NCI-H345 treated with DMSO at 0.1 percent for 48 hours (cell line): Measurements from ENCODE around the gene CCDC59.
"Not testable (repeated sequence)": the region's sequence is repeated elsewhere in the genome, so short reads cannot be mapped to it uniquely, and the experiment has no call there.

ENCODE experiments used
- DNase-seq: peaks from one replicate; lab custom pipeline; 2025; ENCODE audit not compliant: unreplicated experiment; lab: John Stamatoyannopoulos, UW

CCDC59 gene, protein sequence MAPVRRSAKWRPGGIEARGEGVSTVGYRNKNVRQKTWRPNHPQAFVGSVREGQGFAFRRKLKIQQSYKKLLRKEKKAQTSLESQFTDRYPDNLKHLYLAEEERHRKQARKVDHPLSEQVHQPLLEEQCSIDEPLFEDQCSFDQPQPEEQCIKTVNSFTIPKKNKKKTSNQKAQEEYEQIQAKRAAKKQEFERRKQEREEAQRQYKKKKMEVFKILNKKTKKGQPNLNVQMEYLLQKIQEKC

DNA sequence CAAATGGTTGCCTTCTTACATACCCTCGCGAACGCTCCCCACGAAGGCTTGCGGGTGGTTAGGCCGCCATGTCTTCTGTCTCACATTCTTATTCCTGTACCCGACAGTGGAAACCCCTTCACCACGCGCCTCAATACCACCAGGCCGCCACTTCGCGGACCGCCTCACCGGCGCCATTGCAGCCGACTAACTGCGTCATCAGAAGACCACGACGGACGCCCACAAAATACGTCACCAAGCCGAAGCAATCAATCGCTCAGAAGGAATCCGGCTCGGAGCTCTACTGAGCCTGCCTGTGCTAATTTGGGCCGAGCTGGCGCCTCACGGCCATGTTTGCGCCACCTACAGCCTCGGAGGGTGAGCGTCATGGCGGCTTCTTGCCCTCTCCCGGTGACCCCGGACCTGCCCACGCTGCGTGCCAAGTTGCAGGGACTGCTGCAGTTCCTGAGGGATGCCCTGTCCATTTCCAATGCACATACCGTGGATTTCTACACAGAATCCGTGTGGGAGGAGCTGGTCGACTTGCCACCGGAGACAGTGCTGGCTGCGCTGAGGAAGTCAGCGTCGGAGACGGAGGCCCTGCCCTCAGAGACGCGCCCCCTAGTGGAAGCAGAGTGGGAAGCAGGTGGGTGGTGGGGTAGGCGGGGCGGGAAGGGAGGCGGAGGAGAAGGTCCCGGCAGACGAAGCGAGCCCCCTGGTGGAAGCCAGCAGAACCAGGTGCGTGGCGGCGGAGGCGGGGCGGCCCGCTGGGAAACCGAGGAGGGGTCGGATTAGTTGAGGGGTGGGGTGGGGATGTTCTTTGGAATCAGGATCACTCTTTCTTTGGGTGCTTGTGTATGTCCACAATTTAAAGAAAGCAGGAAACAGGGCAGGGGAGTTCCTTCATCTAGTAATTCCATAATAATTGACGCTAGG lies at the start of gene CCDC59, which contains the start of gene METTL25:
Gene CCDC59 (minus strand): TSS at position 188 of the 915 bp plus-strand sequence. CDS start 11 bp downstream, at position 177.
Gene METTL25 (plus strand): TSS at position 330 of the 915 bp plus-strand sequence. CDS start 37 bp downstream, at position 367.
- peak; percentile 95 for DNase-seq

DNA sequence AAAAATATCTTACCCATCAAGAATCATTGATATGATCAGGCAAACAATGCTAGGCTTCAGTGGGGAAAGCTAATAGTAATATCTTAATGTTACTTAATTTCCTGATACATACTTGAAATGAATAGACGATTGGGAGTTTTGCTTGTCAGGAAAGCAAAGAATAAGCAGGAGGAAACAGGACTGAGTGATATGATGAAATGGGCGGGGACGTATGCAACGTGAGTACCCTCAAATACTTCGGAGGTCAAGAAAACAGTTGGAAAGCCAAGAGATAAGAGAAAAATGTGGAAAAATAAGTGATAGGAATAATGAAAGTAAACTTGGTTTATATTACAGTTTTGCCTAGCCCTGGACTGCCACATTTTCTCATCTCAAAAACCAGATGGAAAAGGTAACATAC lies 49.3 kb upstream of the CCDC59 start:
- DNase-seq = no peak

DNA sequence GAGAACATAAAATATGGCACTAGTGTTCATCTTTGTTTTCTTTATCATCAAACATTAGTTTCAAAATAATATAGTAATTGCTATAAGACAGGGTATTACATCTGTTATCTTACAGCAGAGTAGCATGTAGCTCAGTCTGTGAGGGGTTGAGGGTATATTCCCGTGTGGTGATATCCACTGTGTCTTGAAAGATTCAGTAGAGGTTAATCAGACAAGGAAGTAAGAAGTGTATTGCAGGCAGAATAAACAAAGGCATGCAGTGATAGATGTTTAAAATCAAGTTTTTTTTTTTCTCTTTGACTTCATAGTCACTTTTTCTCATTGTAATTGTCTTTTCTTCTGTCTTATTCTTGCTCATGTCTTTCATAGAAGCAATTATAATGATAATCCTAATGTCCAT lies 48.5 kb upstream of the CCDC59 start:
- DNase-seq = no peak

DNA sequence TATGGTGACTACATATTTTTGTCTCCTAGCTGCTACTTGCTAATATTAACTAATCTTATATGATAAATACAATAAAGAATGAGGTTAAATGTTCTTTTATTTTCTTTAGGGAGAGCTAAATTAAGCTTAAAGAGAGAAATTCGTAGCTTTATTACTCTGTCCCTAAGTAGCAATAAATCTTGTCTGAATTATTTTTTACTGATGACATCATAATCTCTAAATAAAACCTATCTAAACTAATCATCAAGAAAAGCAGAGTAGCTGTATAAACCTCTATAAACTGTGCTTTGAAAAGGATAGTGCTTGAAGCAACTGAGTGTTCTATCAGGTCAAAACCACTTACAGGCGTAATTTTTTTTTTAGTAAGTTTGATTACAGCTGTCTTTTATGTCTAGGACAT lies 42.6 kb upstream of the CCDC59 start:
- no peak for DNase-seq

DNA sequence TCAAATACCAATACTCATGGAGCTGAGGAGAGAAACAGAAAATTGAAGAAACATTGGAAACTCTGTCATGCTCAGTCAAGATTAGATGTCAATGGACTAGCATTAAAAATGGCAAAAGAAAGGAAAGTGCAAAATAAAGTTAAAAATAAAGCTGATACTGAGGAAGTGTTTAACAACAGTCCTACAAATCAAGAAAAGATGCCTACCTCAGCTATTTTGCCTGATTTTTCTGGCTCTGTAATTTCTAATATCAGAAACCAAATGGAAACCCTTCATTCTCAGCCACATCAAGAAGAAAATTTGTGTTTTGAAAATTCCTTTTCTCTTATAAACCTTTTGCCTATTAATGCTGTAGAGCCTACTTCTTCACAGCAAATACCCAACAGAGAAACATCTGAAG lies 40.7 kb upstream of the CCDC59 start:
- no peak for DNase-seq

DNA sequence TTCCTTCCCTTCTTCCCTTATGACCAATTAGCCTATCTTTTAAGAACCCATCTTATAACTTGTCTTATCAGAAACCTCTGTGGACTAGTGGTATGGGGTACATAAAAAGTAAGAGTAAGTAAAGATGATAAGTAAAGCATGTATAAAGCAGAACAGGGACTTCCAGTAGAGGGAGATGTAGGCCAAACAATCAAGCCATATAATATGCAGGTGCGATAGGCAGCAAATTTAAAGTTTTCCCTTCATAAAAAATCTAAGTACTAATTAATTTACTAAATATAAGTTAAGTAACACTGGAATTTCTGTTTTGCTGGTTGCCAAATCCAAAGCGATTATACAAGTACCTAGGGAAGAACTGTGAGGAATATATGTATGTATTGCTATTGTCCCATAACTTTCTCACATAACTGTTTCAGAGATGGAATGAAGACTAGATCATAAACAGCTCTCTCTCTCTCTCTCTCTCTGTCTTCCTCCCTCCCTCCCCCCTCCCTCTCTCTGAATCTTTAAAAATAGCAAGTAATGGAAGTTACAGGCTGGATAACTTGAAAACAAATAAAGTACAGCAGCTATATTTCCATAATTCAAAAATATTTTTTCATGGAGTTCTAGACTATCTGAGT lies 25.9 kb upstream of the CCDC59 start:
- DNase-seq = peak; percentile 4

DNA sequence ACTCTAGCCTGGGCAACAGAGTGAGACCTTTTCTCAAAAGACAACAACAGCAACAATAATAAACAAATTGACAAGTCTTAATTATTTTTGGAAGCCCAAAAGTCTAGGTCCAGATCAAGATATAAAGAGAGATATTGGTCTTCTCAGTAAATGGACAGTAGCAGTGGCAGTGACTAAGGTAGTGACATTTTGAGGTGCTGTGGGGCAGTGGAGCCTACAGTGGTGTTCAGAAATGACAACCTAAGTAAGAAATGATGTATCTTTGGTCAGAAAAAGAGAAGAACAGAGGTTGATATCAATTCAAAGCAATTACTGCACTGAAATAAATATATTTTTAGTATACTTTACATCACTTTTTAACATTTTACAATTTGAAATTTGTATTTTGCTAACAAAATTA lies 20.8 kb upstream of the CCDC59 start:
- no peak for DNase-seq

DNA sequence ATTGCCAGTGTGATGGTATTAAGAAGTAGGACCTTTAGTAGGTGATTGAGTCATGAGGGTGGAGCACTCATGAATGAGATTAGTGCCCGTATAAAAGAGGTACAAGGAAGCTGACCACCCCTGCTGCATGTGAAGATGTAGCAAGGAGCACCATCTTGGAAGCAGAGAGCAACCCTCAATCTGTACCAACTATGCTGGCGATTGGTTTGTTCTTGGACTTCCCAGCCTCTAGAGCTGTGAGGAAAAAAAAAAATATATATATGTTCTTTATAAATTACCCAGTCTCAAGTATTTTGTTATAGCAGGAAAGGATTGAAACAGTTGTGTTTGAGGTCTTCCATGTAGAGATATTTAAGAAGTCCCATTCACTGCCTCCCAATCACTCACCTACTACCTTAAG lies 17.0 kb upstream of the CCDC59 start:
- no peak for DNase-seq

DNA sequence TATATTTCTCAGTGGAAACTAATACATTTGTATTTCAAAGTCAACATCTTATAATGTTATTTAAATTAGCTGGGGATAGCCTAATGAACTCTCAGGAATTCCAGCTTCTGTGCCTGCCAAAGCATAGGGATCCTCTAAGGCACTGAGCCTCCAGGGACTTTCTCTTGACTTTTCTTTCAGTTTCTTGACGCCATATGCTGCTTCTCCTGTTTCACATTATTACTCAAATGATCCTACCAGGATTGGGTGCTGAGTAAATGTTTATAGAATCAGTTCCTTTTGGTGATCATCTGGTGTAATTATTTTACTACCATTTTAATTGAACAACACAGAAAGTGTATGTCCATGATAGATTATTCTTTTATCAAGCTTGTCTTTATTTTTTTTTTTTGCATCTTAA lies 8.0 kb upstream of the CCDC59 start:
- no peak for DNase-seq

DNA sequence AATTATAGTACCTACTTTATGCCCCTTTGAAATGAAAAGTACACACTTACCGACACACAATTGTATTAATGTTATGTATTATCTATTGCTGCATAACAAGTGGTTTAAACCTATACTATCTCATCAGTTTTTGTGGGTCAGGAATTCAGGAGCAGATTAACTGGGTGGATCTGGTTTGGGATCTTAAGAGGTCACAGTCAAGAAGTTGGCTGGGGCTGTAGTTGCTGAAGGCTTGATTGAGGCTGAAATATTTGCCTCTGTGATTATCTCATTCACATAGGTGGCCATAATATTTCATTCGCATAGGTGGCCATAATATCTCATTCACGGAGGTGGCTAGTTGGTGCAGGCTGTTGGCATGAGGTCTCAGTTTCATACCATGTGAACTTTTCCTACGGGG lies 5.8 kb upstream of the CCDC59 start:
- no peak for DNase-seq

DNA sequence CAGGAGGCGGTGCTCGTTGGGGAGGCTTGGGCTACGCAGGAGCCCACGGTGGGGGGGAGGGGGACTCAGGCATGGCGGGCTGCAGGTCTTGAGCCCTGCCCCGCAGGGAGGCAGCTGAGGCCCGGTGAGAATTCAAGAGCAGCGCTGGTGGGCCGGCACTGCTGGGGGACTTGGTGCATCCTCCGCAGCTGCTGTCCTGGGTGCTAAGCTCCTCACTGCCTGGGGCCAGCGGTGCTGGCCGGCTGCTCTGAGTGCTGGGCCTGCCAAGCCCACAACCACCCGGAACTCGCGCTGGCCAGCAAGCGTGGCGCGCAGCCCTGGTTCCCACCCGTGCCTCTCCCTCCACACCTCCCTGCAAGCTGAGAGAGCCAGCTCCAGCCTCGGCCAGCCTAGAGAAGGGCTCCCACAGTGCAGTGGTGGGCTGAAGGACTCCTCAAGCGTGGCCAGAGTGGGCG lies 3.3 kb upstream of the CCDC59 start:
- DNase-seq = no peak

DNA sequence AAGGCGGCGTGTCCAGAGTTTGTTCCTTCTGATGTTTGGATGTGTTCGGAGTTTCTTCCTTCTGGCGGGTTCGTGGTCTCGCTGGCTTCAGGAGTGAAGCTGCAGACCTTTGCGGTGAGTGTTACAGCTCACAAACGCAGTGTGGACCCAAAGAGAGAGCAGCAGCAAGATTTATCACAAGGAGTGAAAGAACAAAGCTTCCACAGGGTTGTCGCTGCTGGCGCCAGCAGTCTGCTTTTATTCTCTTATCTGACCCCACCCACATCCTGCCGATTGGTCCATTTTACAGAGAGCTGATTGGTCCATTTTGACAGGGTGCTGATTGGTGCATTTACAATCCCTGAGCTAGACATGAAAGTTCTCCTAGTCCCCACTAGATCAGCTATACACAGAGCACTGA lies 2.6 kb upstream of the CCDC59 start:
- not testable (repeated sequence) for DNase-seq

DNA sequence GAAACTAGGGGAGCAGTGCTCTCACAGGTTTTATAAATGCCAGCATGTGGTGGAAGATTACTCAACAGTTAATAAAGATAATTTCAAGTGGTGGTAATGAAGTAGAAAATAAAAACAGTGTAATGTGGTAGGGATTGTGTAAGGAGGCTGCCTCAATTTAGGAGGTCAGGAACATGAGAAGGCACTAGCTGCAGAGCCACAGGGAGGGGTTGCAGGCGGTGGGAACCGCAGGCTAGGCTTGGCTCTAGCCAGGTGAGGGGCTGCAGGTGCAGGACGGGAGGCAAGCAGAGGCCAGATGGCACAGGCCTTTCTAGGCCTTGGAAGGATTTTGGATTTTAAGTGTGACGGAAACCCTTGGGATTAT lies 910 bp upstream of the CCDC59 start:
- peak; percentile 68 for DNase-seq

DNA sequence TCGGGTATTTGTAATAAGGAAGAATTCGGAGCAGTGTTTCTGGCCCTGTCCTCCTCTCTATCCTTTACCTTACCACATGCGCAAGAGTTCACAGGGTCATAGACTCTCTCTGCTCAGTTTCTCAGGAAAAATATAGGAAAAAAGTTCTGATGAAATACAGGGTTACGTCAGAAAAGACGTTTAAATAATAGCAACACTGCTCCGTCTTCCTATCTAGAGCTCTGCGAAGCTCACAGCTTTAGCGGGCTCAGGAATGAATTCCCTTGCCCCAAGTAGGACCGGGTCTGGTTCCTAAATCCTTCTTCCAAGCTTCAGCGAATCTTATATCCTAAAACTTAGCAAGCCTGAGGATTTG lies 365 bp downstream of the CCDC59 start:
- DNase-seq = no peak

DNA sequence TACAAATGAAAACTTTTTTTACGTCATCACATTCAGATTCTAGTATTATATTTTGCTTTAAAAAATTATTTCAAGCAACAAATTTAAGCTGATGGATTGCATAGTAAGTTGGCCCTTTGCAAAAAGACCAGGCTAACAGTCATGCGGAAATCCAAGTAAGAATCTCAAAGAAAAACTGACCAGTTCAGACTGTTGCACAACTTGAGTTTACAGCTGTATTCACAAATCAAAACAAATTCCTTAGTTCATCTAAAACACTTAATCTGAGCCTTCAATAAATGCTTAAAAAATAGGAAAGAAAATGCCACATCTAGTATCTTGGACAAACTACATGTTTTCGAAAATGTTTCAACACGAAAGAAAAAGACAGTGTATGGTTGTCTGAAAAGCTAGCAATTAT lies 847 bp downstream of the CCDC59 start:
- no peak for DNase-seq

DNA sequence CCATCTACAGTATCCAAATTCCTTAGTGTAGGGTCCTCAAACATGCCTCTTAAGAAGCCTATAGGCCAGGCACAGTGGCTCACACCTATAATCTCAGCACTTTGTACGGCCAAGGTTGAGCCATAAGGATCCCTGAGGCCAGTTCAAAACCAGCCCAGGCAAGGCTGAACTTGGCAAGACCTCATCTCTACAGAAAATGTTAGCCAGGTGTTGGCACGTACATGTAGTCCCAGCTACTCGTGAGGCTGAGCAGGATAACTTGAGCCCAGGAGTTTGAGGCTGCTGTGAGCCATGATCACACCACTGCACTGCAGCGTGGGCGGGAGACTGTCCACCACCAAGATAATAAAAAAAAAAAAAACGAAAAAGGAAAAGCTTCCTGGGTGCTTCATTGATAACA lies 6.8 kb downstream of the CCDC59 start:
- no peak for DNase-seq

DNA sequence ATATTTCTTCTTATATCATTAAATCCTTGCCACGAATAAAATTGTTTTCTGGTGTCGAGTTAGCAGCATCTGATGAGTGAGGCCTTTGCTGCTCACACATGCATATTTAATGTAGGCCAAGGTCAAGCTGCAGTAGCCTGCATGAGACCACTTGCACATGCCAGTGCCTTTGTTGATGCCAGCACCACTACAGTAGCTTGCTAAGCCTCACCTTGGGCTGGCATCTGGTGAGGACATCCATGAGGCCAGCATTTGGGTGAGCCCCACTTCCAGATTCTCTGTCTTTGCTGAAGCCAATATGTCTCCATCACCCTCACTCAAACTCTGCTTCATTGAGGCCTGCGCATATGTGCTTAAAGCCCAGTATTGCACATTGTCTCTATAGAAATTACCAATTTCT lies 8.0 kb downstream of the CCDC59 start:
- DNase-seq = no peak

DNA sequence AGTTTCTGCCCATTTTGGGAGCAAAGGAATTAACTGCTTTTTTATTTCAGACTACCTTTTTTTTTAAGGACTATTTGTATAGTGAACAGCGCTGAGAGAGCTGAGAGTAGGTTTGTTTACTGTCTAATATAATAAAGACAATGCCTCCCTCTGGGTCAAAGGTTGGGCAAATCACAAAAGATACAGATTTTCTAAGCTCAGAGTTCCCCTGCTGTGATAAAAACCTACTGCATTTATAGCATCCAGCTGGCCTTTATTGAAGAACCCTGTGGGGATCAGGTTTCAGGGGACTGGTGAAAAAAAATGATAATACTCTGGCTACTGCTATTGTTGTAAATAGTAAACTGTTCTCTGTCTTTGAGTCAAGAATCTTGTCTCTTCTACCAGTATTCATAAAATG lies 28.7 kb downstream of the CCDC59 start:
- peak; percentile 92 for DNase-seq

DNA sequence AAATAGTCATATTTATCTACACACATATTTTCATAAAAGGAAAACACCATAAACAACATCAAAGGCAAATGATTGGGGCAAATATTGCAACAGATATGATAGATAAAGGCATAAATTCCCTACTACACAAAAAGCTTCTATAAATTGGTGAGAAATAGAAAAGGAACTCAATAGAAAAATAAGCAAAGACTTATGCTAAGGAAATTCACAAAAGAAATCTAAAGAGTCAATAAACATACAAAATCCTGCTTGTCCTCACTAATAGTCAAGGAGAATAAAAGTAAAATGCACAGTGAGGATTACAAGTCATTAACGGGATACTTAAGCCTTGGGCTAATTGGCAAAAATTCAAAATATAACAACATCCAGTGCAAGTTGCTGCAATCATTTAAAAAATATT lies 30.3 kb downstream of the CCDC59 start:
- no peak for DNase-seq

DNA sequence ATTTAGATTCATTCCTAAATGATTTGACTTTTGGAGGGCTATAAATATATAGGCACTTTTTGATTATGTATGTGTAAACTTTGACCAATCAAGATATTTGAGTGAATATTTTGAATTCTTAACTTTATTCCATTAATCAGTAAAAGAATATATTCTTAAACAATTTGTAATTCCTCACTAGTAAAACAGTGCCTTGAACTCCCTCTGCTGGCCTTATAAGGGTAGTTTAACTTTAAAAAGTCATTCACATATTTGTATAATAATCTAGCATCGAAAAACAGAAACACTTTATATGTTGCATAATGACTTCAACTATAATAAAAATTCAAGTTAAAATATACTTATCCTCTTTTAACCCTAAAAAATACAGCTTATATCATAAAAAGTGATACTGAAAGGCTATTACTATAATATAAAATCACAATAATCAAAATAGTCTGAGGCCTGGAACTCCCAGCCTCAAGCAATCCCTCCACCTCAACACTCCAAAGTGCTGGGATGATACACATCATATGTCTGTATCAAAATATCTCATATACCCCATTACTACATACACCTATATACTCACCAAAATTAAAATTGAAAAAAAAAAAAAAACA lies 31.2 kb downstream of the CCDC59 start:
- peak; percentile 30 for DNase-seq

DNA sequence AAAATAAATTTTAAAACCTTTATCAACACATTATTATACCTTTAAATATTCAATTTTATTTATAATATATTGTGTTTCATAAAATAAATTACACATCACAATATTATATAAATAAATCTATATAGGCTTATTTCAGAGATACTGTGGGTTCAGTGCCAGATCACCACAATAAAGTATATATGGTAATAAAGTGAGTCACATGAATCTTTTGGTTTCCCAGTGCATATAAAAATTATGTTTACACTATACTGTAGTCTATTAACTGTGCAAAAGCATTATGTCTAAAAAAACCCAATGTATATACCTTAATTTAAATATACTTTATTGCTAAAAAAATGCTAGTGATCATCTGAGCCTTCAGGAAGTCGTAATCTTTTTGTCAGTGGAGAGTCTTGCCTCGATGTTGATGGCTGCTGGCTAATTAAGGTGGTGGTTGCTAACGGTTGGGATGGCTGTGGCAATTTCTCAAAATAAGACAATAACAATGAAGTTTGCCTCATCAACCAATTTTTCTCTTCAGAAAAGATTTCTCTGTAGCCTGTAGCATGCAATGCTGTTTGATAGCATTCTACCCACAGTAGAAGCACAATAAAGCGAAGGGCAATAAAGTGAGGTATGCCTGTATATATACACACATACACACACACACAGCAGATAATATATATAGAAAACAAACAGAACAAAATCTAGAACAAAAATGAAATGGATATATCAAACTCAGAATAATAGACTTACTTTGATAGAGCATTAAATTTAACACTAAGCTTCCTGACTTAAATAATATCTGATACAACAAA lies 32.4 kb downstream of the CCDC59 start:
- no peak for DNase-seq
